ENCODE results near the gene C1orf141. TPM values are rescaled to one million over a fixed set of nuclear protein-coding genes. Genes with fewer than 3 reads are reported as not detected.

Gene C1orf141
- total RNA-seq, 1 experiment from 2014 or later, result not detected

DNA sequence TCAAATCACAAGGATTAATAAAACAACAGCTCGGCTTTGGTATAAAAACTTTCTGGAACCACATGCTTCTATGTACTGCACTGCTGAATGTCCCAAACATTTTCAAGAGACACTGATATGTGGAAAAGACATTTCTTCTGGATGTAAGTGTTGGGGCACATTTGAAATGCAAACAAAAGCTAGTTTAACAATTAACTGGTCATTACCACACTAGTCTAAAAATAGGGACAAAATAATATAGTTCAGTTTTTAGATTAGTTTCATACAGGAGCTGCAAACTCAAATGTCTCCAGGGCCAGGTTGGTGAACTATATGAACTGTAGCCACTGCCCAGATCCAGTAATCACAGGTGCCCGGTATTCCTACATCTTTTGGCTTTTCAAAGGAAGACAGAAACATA, 34.7 kb upstream of the C1orf141 start:
- Mint-ChIP-seq H3K4me1 (ENCODE audit: low read depth, unreplicated experiment) (no peaks in the 10 kb centered on the region), H3K4me3 (ENCODE audit: low read depth, unreplicated experiment) (no peak overlapping the region), H3K27ac (ENCODE audit: unreplicated experiment) (no peak overlapping the region), H3K27me3 (ENCODE audit: unreplicated experiment) (no peaks in the 10 kb centered on the region), H3K9me3 (ENCODE audit: low read depth, unreplicated experiment) (no peaks in the 10 kb centered on the region), H3K36me3 (ENCODE audit: insufficient read depth, unreplicated experiment) (no peaks in the 10 kb centered on the region)
- DNase-seq, result no peak
- no TSS peak for BruUV-seq (replicated peaks)
- intact Hi-C loops (cut with micrococcal nuclease; ENCODE audit: unreplicated experiment), result no loop called here
- CTCF ChIA-PET, result interaction anchor here (0.5 to 1.1 kb wide), 2 partner anchors 21 to 1775 kb away, joined by 3 to 4 read pairs; no protein-coding TSS in a partner anchor
- TF ChIP-seq, protein P1, sequence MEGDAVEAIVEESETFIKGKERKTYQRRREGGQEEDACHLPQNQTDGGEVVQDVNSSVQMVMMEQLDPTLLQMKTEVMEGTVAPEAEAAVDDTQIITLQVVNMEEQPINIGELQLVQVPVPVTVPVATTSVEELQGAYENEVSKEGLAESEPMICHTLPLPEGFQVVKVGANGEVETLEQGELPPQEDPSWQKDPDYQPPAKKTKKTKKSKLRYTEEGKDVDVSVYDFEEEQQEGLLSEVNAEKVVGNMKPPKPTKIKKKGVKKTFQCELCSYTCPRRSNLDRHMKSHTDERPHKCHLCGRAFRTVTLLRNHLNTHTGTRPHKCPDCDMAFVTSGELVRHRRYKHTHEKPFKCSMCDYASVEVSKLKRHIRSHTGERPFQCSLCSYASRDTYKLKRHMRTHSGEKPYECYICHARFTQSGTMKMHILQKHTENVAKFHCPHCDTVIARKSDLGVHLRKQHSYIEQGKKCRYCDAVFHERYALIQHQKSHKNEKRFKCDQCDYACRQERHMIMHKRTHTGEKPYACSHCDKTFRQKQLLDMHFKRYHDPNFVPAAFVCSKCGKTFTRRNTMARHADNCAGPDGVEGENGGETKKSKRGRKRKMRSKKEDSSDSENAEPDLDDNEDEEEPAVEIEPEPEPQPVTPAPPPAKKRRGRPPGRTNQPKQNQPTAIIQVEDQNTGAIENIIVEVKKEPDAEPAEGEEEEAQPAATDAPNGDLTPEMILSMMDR (IDR thresholded peaks at IDR 0.05; ENCODE audit: unreplicated experiment), result no peak

DNA sequence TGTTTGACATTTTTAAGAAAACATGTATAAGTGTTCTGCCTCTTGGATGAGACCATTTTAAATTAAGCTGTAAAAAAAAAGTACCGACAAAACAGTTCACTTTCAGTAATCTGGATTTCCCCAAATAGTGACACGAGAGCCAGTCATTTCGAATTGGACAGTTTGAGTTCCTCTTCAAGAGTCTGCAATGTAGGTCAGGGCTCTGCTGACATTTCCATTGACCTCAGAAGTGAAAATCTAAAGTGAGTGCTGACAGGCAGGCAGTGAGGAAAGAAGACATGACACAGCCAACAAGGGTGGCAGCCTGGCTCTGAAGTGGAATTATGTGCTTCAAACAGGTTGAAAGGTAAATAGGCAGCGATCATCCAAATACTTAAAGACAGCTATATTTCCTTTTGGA, 31.4 kb upstream of the C1orf141 start, which contains the start of gene IL23R:
IL23R (plus strand) TSS at position 259 of the 400 bp plus-strand sequence. CDS start 1,667 bp downstream, outside the sequence.
- no peaks in the 10 kb centered on the region for H3K9me3 Mint-ChIP-seq (ENCODE audit: low read depth, unreplicated experiment)
- H3K27ac Mint-ChIP-seq (ENCODE audit: unreplicated experiment), result no peak within 1 kb of the TSS
- no peaks in the 10 kb centered on the region for H3K27me3 Mint-ChIP-seq (ENCODE audit: unreplicated experiment)
- no peaks in the 10 kb centered on the region for H3K4me1 Mint-ChIP-seq (ENCODE audit: low read depth, unreplicated experiment)
- TF ChIP-seq, protein P1 (IDR thresholded peaks at IDR 0.05; ENCODE audit: unreplicated experiment), result no peak
- intact Hi-C loops (cut with micrococcal nuclease; ENCODE audit: unreplicated experiment), result no loop called here
- H3K36me3 Mint-ChIP-seq (ENCODE audit: insufficient read depth, unreplicated experiment), result no peaks in the 10 kb centered on the region
- DNase-seq, result no peak
- CTCF ChIA-PET, result no interaction called here
- no peak within 1 kb of the TSS for H3K4me3 Mint-ChIP-seq (ENCODE audit: low read depth, unreplicated experiment)
- BruUV-seq (replicated peaks), result no TSS peak

DNA sequence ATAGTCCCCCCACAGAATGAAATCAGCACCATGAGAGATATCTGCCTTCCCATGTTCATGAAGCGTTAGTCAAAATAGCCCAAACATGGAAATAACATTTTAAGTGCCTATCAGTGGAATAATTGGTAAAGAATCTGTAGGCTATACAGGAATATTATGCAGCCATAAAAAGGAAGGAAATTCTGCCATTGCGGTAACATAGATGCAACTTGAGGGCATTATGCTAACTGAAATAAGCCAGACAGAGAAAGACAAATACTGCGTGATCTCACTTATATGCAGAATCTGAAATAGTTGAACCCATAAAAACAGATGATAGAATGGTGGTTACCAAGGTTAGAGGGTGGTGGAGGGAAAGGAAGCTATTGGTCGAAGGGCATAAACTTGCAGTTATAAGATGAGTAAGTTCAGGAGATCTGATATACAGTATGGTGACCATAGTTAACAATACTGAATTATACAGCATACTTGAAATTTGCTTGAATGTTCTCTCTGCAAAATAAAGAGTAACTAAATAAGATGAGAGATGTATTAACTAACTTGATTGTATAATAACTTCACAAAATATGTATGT, 30.8 kb upstream of the C1orf141 start:
- no peaks in the 10 kb centered on the region for H3K9me3 Mint-ChIP-seq (ENCODE audit: low read depth, unreplicated experiment)
- no peak for DNase-seq
- H3K4me3 Mint-ChIP-seq (ENCODE audit: low read depth, unreplicated experiment), result no peak overlapping the region
- H3K4me1 Mint-ChIP-seq (ENCODE audit: low read depth, unreplicated experiment), result no peaks in the 10 kb centered on the region
- intact Hi-C loops (cut with micrococcal nuclease; ENCODE audit: unreplicated experiment), result no loop called here
- no peaks in the 10 kb centered on the region for H3K36me3 Mint-ChIP-seq (ENCODE audit: insufficient read depth, unreplicated experiment)
- H3K27me3 Mint-ChIP-seq (ENCODE audit: unreplicated experiment), result no peaks in the 10 kb centered on the region
- no TSS peak for BruUV-seq (replicated peaks)
- CTCF ChIA-PET, result no interaction called here
- H3K27ac Mint-ChIP-seq (ENCODE audit: unreplicated experiment), result no peak overlapping the region
- TF ChIP-seq, protein P1 (IDR thresholded peaks at IDR 0.05; ENCODE audit: unreplicated experiment), result no peak

DNA sequence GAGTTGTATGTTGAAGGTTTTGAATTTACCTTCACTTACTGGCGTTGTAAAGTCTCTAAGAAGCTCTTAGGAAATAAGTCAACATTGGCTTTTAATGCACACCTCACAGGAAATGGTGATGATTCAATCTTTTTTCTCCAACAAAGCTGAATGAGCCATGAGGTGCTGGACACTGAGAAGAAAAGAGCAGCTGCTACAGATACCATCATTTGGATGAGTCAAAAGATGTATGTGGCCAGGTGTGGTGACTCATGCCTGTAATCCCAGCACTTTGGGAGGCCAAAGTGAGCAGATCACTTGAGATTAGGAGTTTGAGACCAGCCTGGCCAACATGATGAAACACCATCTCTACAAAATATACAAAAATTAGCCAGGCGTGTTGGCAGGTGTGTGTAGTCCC, 28.2 kb upstream of the C1orf141 start:
- H3K4me1 Mint-ChIP-seq (ENCODE audit: low read depth, unreplicated experiment), result no peaks in the 10 kb centered on the region
- H3K4me3 Mint-ChIP-seq (ENCODE audit: low read depth, unreplicated experiment), result no peak overlapping the region
- H3K9me3 Mint-ChIP-seq (ENCODE audit: low read depth, unreplicated experiment), result no peaks in the 10 kb centered on the region
- CTCF ChIA-PET, result interaction anchor here (0.7 to 1.2 kb wide), 2 partner anchors 14 to 331 kb away, joined by 3 to 6 read pairs; no protein-coding TSS in a partner anchor
- no peak for DNase-seq
- H3K36me3 Mint-ChIP-seq (ENCODE audit: insufficient read depth, unreplicated experiment), result no peaks in the 10 kb centered on the region
- TF ChIP-seq, protein P1 (IDR thresholded peaks at IDR 0.05; ENCODE audit: unreplicated experiment), result no peak
- peaks cover 3% of the 10 kb centered on the region for H3K27me3 Mint-ChIP-seq (ENCODE audit: unreplicated experiment)
- BruUV-seq (replicated peaks), result no TSS peak
- no peak overlapping the region for H3K27ac Mint-ChIP-seq (ENCODE audit: unreplicated experiment)
- intact Hi-C loops (cut with micrococcal nuclease; ENCODE audit: unreplicated experiment), result no loop called here

Data from Calu3 (cell line).